ENCODE results near the gene CNTNAP2. TPM values are rescaled to one million over a fixed set of nuclear protein-coding genes. Genes with fewer than 3 reads are reported as not detected.

CNTNAP2 gene
- total and polyA plus RNA-seq, 9 of the 15 experiments (the other 6 are each of a cell fraction or from before 2014, with no cell fraction given), result 0.04 to 0.62 (median 0.09) TPM; not detected in 4

DNA sequence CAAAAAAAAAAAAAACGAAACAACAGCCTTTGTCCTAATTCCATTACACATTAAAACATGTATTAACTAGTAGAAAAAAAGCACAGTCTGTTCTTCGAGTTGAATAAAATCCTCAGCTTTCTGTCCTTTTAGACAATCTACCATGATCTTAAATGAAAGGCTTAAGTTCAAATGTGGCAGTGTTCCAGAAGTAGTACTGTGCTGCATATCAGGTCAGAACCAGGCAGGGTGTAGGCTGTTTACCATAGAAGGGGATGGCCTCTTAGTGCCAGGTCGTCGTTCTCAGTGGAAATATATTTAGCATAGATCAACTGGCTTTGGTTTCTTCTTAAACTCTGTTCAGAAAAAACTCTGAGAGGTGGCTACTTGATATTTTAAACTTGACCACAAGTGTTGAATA is 612.0 kb downstream of the CNTNAP2 start:
- 3% methylated on average over 4 of the region's 4 CpGs for WGBS (ENCODE audit: insufficient coverage, low coverage, missing lambda C conversion rate)
- no peak overlapping the region for H3K4me3 ChIP-seq
- no peaks in the 10 kb centered on the region for H3K27me3 ChIP-seq (ENCODE audit: control insufficient read depth in 2 of 2, insufficient read depth in 2 of 2, low read length in 2 of 2)
- H4K20me1 ChIP-seq (replicated peaks; ENCODE audit: control insufficient read depth, insufficient read depth, low read length), result no peaks in the 10 kb centered on the region
- no peaks in the 10 kb centered on the region for H3K9me1 ChIP-seq (ENCODE audit: control insufficient read depth, insufficient read depth, low read length)
- intact Hi-C loops (cut with micrococcal nuclease), result no loop called here
- no peak overlapping the region for H3K4me2 ChIP-seq (ENCODE audit: insufficient read depth, low read length)
- no peak overlapping the region for H3K9ac ChIP-seq (ENCODE audit: insufficient read depth in 1 of 2, low read depth in 2 of 2, low read length in 2 of 2)
- H3K36me3 ChIP-seq (ENCODE audit: control insufficient read depth, insufficient read depth, low read length), result no peaks in the 10 kb centered on the region
- DNase-seq (ENCODE audit: extremely low read depth in 1 of 4, low spot score in 3 of 4) (no peak), ATAC-seq (no peak), FAIRE-seq (no peak)
- H3K9me3 ChIP-seq (replicated peaks; ENCODE audit: control insufficient read depth, insufficient read depth, low read depth, low read length), result peaks cover 6% of the 10 kb centered on the region; the same call in 1 of the 2 replicates
- ChIA-PET CTCF (ENCODE audit: low intra/inter-chr PET ratio) (no interaction called here), POLR2A (no interaction called here)
- in situ Hi-C loops (cut with MboI), result no loop called here
- no peak overlapping the region for H3K27ac ChIP-seq (ENCODE audit: extremely low read depth, low read depth, low read length)
- TF ChIP-seq YY1 (IDR thresholded peaks at IDR 0.05; ENCODE audit: borderline replicate concordance in 1 of 3, control insufficient read depth in 1 of 3, extremely low read depth in 1 of 3, insufficient read depth in 3 of 3, insufficient read length in 1 of 3, insufficient replicate concordance in 2 of 3, low read depth in 1 of 3, low read length in 2 of 3), result no peak
- no TSS peak for BruUV-seq (replicated peaks)
- H2AFZ ChIP-seq (ENCODE audit: low read depth, low read length), result no peak overlapping the region
- H3K79me2 ChIP-seq (ENCODE audit: control insufficient read depth, insufficient read depth, low read length), result no peaks in the 10 kb centered on the region
- no peaks in the 10 kb centered on the region for H3K4me1 ChIP-seq (replicated peaks in 1 of 2; ENCODE audit: control insufficient read depth in 2 of 2, insufficient read depth in 2 of 2, low read length in 2 of 2)

DNA sequence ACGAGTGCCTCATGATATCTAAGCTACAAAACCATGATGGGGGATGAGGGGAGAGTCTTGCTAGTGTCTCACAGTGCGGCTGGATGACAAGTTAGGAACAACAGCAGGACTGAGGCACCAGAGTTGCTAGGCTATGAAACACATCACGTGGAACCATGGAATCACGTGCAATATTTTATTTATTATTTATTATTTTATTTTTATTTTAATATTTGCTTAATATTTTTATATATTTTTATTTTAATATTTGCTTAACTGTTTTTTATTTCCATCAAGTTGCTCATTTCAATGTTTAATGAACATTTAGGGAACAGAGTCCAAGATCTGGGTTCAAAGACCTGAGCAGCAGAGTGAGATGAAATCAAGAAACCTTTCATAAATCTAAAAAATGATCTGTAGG is 614.6 kb downstream of the CNTNAP2 start:
- ChIA-PET POLR2A (no interaction called here), CTCF (ENCODE audit: low intra/inter-chr PET ratio) (interaction anchor here (0.6 kb wide), 1 partner anchor 1599 kb away, joined by 3 read pairs; no protein-coding TSS in a partner anchor)
- 1% methylated on average over 4 of the region's 4 CpGs for WGBS (ENCODE audit: insufficient coverage, low coverage, missing lambda C conversion rate)
- Histone ChIP-seq H3K9me3 (replicated peaks; ENCODE audit: control insufficient read depth, insufficient read depth, low read depth, low read length) (peaks cover 6% of the 10 kb centered on the region; the same call in 1 of the 2 replicates), H3K4me1 (replicated peaks in 1 of 2; ENCODE audit: control insufficient read depth in 2 of 2, insufficient read depth in 2 of 2, low read length in 2 of 2) (no peaks in the 10 kb centered on the region), H3K9me1 (ENCODE audit: control insufficient read depth, insufficient read depth, low read length) (no peaks in the 10 kb centered on the region), H4K20me1 (replicated peaks; ENCODE audit: control insufficient read depth, insufficient read depth, low read length) (no peaks in the 10 kb centered on the region), H3K27me3 (ENCODE audit: control insufficient read depth in 2 of 2, insufficient read depth in 2 of 2, low read length in 2 of 2) (no peaks in the 10 kb centered on the region), H3K4me3 (no peak overlapping the region), H3K79me2 (ENCODE audit: control insufficient read depth, insufficient read depth, low read length) (no peaks in the 10 kb centered on the region), H3K4me2 (ENCODE audit: insufficient read depth, low read length) (no peak overlapping the region), H2AFZ (ENCODE audit: low read depth, low read length) (no peak overlapping the region), H3K27ac (ENCODE audit: extremely low read depth, low read depth, low read length) (no peak overlapping the region), H3K36me3 (ENCODE audit: control insufficient read depth, insufficient read depth, low read length) (no peaks in the 10 kb centered on the region), H3K9ac (ENCODE audit: insufficient read depth in 1 of 2, low read depth in 2 of 2, low read length in 2 of 2) (no peak overlapping the region)
- intact Hi-C loops (cut with micrococcal nuclease), result no loop called here
- ATAC-seq, result no peak
- in situ Hi-C loops (cut with MboI), result no loop called here
- BruUV-seq (replicated peaks), result no TSS peak
- no peak for DNase-seq (ENCODE audit: extremely low read depth in 1 of 4, low spot score in 3 of 4)
- FAIRE-seq, result no peak
- TF ChIP-seq, protein P1, sequence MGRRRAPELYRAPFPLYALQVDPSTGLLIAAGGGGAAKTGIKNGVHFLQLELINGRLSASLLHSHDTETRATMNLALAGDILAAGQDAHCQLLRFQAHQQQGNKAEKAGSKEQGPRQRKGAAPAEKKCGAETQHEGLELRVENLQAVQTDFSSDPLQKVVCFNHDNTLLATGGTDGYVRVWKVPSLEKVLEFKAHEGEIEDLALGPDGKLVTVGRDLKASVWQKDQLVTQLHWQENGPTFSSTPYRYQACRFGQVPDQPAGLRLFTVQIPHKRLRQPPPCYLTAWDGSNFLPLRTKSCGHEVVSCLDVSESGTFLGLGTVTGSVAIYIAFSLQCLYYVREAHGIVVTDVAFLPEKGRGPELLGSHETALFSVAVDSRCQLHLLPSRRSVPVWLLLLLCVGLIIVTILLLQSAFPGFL (CRISPR knock-in tag; IDR thresholded peaks at IDR 0.05), result no peak
- TF ChIP-seq RBM15 (IDR thresholded peaks at IDR 0.05; ENCODE audit: insufficient read depth, low read length) (no peak), NFATC3 (IDR thresholded peaks at IDR 0.05) (no peak), FOXA3 (CRISPR knock-in tag; conservative IDR thresholded peaks at IDR 0.05 in 1 of 2, IDR thresholded peaks at IDR 0.05 in 1 of 2) (no peak), ZNF274 (IDR thresholded peaks at IDR 0.05; ENCODE audit: borderline replicate concordance, low read depth, low read length) (no peak), SRF (CRISPR knock-in tag; IDR thresholded peaks at IDR 0.05) (no peak), NBN (IDR thresholded peaks at IDR 0.05; ENCODE audit: low read depth) (no peak)
- TF ChIP-seq, protein P2, sequence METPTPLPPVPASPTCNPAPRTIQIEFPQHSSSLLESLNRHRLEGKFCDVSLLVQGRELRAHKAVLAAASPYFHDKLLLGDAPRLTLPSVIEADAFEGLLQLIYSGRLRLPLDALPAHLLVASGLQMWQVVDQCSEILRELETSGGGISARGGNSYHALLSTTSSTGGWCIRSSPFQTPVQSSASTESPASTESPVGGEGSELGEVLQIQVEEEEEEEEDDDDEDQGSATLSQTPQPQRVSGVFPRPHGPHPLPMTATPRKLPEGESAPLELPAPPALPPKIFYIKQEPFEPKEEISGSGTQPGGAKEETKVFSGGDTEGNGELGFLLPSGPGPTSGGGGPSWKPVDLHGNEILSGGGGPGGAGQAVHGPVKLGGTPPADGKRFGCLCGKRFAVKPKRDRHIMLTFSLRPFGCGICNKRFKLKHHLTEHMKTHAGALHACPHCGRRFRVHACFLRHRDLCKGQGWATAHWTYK (CRISPR knock-in tag; IDR thresholded peaks at IDR 0.05), result no peak
- TF ChIP-seq, protein P3, sequence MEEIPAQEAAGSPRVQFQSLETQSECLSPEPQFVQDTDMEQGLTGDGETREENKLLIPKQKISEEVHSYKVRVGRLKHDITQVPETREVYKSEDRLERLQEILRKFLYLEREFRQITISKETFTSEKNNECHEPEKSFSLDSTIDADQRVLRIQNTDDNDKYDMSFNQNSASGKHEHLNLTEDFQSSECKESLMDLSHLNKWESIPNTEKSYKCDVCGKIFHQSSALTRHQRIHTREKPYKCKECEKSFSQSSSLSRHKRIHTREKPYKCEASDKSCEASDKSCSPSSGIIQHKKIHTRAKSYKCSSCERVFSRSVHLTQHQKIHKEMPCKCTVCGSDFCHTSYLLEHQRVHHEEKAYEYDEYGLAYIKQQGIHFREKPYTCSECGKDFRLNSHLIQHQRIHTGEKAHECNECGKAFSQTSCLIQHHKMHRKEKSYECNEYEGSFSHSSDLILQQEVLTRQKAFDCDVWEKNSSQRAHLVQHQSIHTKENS (CRISPR knock-in tag; IDR thresholded peaks at IDR 0.05), result no peak
